M059J (cell line): ENCODE measurements around the gene HTT. TPM values are rescaled to one million over a fixed set of nuclear protein-coding genes. Genes with fewer than 3 reads are reported as not detected.

Experiments
- DNase-seq: peaks from one replicate; pipeline ENCODE4 v3.0.0-alpha.2; 2012; ENCODE audit warnings: low read depth
- total RNA-seq: library from RNA; depleted of rRNA; stranded (reverse); fragments of >200 nt; shearing (Covaris generic); gene quantifications from 2 replicates; pipeline ENCODE4 v1.2.3, GENCODE V29; 2014

The HTT gene
- total RNA-seq, 1 experiment from 2014 or later: 46.2 TPM

DNA sequence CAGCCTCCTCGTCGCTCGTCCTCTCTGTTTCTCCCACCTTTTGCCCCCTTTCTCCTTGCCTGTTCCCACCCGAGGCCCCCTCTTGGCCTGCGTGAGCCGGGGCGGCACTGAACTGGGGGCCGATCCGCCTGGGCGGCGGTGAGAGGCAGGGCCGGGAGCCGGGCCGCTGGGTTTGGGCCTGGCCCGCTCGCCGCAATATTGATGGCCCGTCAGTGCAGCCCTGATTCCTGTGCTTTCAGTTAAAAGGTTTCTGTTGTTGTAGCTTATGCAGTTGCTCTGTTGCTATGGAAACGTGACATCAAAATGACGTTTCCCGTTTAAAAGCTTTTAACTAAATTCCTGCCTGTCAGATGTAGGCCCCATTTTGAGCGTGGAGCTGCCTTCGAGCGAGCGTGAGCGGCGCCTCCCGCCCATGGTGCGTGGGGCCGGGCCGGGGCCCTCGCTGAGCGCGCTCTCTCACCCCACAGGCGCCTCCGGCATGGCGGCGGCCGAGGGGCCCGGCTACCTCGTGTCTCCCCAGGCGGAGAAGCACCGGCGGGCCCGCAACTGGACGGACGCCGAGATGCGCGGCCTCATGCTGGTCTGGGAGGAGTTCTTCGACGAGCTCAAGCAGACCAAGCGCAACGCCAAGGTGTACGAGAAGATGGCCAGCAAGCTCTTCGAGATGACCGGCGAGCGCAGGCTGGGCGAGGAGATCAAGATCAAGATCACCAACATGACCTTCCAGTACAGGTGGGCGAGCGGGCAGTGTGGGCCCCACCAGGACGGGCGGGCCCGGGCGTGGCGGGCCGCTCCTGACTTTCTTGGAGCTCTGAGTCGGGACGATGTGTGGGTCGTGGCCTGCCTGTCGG lies 174.6 kb downstream of the HTT start, which contains the start of gene MSANTD1:
Gene MSANTD1, plus strand, starts transcription at position 349 of the 851 bp plus-strand sequence. Its CDS starts 64 bp downstream, at position 413.
- DNase-seq: peak; percentile 36

DNA sequence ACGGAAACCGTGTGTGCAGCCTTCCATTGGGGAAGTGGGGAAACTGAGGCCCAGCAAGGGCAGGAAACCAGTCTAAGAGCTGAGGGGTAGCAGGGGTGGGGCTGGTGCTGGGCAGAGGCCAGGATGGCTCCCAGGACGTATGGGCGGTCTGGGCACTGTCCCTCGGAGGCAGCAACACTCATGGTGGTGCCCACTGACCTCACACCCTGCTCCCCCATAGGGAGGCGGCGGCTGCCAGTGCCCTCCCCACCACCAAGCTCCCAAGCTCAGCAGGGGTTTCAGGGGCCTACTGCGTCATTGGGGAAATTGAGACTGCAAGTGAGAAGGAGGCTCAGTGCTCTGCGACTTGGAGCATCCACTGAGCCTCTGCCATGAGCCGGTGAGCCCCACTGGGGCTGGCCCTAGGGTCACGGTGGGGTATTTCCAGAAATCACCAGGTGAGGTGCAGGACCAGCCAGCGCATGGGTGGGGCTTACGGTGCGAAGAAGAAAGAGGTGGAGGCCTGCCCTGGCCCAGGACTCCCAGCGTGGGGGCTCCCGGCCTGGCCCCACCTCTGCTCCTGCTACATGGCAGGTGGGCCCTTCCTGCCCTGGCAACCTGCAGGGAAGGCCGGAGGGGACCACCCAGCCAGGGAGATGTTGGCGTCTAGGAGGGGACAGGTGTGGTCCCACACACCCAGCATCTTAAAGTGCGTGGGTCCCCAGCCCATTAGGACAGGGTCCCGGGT lies 175.4 kb downstream of the HTT start:
- DNase-seq: no peak

DNA sequence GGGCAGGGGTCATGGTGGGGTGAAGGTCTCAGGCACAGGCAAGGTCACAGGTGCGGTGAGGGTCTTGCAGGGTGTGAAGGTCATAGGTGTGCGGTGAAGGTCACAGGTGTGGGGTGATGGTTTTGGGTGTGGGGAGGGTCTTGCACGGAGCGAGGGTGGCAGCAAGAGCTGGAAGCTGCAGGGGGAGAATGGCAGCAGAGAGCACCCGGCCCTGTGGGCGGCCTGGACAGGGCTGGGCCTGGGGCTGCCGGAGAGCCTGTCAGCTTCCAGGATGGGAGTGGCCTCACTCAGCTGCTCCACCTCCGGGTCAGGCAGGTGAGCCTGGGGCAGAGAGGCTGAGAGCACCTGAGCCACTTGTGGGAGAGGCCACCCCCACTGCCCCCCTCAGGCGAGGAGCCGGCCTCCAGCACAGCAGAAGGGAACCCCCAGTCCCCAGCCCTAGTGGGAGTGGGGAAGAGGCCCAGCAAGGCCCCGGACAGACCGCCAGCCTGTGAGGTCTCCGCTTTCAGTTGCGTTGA lies 176.0 kb downstream of the HTT start:
- no peak for DNase-seq

DNA sequence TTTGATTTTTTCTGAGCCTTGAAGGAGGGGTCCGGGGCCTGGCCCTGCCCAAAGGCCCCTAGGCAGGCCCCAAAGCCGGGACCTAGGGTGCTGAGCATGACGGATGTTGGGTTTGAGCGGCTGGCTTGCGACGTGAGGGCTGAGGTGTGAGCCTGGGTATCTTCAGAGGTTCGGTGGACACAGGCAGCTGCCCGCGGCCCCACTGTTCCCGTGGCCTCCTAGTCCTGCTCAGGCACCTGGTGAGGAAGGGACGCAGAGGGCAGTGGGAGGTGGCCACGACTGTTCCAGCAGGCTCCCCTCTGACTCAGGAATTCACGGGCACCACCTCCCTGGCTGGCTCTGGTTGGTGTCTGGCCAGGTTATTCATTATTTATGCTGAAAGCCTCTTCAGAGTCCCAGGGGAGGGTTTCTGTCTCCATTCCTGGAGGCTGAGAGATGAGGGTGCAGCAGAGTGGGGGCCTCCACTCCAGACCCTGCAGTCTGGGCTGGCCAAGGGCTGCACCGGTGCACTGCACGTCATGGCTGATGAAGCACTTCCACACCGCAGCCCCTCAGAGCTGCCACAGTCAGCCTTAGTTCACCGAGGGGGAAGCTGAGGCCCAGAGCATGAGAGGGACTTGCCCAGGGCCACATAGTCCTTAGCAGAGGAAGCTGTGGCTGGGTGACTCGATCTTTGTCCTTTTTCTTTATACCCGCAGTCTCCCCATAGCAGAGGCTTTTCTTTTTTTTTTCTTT lies 176.6 kb downstream of the HTT start:
- peak; percentile 54 for DNase-seq

DNA sequence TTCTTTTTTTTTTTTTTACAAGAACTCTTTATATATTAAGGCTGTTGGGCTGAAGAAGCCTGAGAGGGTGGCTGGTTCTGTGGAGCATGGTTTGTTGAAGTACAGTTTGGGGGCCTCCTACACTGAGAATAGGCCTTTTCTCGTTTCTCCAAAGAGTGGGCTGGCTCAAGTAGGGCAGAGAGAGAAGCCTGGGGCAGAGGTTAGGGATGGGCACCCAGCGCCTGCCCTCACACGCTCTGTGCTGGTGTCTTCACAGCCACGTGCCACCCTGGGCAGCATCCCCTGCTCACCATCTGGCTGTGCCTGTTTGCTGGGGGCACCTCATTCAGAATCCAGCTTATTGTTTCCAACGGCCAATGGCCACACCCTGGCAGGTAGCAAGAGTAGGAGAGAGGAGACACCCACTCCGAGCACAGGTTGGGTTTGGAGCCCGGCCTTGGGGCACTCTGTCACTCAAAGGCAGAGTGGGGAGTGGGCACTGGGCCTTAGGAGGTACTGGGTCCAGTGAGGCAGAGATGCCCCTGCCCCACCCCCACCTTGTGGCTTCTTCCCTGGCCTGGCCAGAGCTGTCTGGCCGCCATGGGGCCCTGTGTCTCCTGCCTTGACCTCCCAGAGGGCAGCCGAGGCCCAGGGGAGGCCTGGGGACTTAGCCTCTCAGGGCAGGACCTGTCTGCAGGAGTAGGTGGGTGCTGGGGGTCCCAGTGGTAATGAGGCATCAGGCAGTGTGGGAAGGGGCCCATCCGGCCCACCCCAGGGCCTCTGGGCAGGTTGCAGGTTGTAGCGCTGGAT lies 177.4 kb downstream of the HTT start:
- DNase-seq: no peak

DNA sequence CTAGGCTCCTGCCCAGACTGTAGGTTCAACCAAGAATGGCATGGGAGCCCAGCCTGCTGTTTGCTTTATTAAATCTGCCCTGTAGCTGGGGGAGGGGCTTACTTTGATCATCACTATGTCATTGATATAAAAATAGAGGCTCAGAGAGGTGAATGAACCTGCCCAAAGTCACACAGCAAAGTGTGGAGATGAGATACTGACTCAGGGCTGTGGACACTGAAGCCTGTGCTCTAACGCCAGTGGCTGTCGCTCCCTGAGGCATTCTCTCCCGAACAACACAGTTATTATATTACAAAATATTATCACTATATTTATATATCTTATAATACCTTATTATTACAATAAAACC lies 178.0 kb downstream of the HTT start:
- no peak for DNase-seq

DNA sequence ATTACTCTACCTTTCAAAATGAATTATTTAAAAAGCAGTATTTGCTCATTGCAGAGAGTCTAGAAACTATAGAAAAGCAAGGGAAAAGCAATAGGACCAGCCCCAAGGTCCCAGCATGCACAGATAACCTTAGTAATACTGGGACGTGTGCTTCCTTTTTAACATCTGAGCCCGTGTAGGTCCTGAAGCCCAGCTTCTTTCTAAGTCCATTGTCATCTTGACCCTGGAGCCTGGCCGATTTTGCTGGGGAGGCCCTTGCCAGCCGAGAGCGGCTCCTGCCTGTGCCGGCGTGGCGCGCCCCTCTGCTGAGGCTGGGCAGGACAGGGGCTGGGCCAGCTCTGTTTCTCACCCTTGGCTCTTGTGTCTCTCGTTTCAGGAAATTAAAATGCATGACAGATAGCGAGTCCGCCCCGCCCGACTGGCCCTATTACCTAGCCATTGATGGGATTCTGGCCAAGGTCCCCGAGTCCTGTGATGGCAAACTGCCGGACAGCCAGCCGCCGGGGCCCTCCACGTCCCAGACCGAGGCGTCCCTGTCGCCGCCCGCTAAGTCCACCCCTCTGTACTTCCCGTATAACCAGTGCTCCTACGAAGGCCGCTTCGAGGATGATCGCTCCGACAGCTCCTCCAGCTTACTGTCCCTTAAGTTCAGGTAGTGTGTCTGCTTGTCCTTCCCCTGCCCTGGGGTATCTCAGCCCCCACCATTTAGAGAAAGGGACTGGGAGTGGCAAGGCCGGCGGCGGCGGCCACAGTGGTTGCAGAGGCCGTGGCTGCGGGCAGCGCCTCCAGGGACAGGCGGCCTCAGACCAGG lies 178.6 kb downstream of the HTT start:
- DNase-seq: no peak

DNA sequence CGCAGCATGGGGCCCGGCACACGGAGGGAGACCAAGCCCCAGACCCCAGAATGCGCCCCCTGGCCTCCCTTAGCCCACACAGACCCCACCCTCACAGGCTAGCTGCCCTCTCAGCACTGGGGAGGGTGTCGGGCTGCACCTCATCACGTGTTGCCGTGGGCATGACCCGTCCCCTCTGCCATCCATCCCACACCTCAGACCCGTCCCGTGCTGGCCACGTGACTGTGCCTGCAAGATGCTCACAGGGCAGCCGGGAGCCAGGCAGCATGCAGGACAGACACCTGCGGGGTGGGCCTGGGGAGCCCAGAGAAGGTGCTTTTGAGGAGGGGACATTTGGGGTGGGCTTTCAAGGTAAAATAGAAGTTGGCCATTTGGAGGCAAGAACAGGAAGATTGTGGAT lies 179.3 kb downstream of the HTT start:
- DNase-seq: no peak

DNA sequence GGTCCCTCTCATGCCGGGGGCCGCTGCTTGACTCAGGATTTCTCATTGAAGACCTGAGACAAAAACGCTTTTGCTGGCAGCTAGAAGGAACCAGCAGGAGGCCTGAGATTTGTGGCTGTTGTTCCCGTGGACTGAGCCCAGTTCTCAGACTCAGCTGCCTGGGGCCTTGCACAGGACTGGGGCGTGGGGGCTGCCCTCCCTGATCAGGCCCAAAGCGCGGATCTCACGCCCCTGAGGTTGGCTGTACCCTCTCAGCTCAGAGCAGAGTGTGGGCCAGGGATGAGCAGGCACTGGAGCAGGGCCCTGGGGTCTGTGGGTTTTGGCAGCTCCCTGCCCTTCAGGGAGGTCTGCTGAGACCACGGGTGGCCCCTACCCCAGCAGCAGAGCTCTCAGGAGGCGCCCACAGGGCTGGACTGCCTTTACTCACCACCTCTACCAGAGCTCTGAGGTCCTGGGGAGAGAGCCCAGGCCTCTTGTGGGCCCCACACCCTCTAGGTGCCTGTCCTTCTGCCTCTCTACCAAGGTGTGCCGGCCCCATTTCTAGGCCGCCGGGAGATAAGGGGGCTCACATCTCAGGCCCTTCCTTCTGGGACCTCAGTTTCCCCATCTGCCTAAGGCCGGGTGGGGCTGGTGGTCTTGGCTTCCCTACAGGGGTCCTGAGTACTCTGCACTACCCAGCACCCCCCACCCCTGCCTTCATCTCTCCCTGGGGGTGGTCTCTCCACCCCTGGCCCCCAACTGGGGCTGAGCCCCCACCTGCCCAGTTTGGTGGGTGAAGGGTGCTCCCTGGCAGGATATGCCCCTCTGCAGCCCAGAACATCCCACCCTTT lies 180.0 kb downstream of the HTT start:
- no peak for DNase-seq

DNA sequence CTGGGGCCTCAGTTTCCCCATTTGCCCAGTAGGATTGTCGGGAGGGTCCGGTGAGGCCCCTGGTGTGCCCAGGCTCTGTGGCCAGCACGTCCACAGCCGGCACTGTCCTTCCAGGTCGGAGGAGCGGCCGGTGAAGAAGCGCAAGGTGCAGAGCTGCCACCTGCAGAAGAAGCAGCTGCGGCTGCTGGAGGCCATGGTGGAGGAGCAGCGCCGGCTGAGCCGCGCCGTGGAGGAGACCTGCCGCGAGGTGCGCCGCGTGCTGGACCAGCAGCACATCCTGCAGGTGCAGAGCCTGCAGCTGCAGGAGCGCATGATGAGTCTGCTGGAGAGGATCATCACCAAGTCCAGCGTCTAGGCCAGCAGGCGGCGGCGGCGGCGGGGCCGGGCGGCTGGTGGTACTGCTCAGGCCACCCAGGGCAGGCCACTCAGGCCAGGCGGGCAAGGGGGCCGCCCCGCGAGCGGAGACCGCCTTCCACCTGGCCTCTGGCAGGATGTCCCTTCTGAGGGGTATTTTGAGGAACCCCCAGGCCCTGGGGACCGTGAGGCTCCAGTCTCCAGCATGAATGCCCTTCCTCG lies 181.2 kb downstream of the HTT start:
- DNase-seq: no peak

DNA sequence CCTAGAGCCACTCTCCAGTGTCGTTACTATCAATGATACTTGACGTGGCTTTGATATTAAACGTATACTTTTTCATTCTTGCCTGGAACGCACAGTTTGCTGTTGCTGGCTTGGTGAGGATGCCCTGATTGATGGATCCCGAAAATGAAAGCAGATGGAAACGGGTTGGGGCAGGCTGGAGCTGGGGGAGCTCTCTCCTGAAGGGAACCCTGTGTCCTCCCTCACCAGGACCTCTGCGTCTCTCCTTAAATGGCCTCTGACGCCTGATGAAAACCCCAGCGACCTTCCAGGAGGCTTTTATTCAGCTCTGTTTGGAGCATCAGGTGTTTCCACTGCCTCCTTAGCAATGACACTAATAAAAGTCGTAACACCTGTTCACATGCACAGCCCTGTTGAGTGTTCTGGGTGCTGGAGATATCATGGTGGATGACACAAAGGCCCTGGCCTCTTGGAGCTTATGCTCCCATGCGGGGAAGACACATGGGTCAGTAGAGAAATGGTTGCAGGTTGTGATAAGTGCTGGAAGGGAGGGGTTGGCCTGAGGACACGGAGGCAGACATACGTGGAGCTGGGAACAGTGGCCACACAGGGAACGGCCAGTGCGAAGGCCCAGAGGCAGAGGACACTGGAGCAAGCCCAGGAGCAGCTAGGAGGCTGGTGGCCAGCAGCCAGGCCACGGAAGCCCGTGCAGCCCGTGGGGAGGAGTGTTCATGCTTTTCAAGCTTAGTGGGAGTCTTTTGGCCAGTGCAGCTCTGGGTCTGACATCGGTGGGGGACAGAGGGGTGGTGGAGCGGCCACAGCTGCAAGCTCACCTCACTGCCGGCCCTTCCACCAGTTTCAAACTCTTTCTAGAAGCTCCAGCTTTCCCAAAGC lies 182.0 kb downstream of the HTT start:
- no peak for DNase-seq

DNA sequence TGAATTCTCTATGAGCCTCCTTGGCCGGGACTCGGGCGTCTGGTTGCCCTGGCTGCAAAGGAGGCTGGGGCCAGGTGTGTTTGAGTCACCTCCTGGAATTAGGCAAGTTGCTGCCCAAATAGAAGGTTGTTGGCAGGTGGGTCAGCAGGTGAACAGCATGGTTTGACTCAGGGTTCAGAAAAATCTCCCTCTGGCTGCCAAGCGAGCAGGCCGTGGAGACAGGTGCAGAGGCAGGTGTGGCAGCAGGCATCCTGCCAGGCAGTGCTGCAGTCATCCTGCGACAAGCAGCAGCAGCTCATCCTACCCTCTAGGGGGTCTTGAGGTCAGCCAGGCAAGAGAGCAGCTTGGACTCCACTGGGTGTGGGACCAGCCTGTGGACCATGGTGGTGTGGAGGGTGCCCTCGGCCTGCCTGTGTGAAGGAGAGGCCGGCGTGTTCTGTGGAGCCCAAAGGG lies 182.6 kb downstream of the HTT start:
- no peak for DNase-seq

DNA sequence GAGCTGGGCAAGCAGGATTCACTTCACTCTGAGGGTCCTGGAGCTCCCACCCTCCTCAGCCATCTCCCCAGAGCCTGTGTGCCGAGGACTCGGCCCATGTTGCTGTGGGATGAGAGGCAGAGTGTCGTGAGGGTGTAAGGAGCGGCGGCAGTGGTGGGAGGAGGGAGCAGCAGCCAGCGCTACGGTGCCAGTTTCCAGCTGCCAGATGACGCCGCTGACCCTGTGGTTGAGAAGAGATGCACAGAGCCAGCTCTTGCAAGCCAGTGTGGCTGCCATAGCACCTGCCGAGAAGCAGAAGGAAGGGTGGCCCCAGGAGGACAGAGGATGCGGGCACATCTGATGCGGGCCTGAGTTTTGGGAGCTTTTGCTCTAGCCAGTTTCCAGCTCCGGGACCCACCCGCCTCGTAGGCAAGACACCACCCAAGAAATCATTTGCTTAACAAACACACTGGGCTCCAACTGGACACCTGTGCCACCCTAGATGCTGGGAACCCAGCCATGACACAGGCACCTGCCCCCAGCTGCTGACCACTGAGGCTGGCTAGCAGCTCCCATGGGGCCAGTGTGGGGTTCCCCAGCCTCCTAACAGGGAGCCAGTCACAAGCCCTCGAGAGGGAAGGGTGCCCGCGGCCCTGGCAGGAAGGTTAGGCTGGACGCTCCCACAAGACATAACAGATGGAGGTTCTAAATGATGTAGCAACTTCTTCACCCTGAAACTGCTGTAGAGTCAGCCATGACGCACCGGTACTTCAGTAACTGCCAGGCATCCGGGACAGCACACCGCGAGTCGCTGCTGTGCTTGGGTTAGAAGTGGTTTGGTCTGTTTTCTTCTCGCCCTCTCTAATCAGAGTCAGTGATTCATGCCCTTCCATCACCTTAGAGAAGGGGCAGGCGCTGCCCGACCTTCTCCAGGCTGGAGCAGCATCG lies 183.3 kb downstream of the HTT start:
- peak; percentile 77 for DNase-seq

DNA sequence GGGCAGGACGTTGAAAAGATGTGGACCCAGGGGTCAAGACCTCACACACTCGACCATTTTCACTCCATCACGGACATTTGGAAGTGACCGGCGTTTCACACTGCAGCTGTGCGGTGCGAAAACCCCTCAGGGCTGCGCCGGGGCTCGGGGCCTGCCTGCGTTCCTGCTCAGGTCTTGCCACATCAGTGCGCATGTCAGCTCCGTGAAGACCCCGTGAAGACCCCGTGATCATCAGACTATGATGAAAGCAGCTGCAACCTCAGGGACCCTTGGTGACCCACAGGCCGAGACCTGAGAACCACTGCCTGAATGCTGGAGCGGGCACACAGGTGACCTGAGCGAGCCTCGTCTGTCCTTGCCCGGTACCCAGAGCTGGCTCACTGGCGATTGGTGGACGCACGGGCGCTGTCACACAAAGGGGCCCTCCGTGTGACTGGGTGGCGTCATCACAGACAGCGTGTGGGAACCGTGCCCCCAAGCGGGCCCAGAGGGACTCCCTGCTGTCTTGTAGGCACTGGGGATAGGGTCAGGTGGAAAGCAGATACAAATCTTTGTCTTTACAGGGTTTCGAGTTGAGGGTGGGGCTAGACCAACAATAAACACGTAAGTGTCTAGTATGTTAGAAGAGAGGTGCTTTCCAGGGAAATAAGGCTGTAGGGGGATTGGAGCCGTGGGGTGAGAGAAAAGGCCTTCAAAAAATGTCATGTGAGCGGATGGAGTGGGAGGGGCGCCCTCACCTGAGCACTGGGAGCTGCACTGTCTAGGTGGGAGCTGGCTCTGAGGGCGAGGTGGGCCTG lies 187.1 kb downstream of the HTT start:
- no peak for DNase-seq

DNA sequence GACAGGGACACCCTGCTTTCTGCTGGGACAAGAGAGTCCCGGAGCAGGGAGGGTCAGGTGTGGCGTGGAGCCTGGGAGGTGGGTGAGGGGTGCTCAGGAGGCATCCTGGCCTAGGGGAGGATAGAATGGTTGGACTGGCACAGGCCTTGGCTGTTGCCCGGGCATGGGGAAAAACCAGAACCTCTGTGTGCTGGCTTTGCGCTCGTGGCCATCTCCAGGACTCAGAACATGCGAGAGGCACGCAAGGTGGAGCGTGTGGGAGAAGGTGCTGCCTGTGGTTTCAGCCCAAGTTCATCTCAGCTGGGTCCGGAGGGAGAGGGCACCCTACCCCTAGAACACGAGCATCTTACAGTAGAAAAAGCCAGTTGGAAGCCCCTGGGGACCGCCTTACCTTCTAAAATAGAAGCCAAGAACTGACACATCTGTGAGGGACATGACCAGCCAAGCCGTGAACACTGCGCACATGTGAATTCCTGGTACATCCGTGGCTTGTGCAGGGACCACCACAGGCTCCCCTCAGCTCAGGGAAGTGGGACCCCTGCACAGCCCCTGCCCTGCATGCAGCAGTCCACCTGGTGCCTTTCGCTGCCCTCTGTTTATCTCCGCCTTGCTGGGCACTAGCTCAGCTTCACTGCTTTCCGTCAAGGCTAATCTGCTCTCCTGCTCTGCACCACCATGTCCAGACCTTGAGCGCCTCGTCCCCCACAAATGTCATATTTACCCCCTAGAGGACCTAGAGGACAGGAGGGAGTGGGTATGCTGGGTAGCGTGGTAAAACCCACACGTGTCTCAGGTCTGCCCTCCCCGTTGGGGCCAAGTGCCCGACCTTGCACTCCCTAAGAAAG lies 187.9 kb downstream of the HTT start:
- no peak for DNase-seq
